WTC11 (cell line): ENCODE results near the gene CCDC141.

Experiments used
- CREB1 ChIP-seq: sonication (generic); formaldehyde crosslinking; IDR thresholded peaks from 2 replicates; pipeline ENCODE4 v1.8.0; 2023; ENCODE audit warnings: mild to moderate bottlenecking, missing genetic modification reagents
- CREM ChIP-seq: sonication (generic); formaldehyde crosslinking; IDR thresholded peaks from 2 replicates; pipeline ENCODE4 v1.8.1; 2022; ENCODE audit warnings: mild to moderate bottlenecking, missing genetic modification reagents, moderate library complexity
- NR2C2 ChIP-seq: sonication (generic); formaldehyde crosslinking; IDR thresholded peaks from 2 replicates; pipeline ENCODE4 v1.8.0; 2022; ENCODE audit warnings: mild to moderate bottlenecking, missing genetic modification reagents
- SMAD3 ChIP-seq: sonication (generic); formaldehyde crosslinking; IDR thresholded peaks from 2 replicates; pipeline ENCODE4 v1.8.0; 2022; ENCODE audit warnings: missing genetic modification reagents, mild to moderate bottlenecking, borderline replicate concordance
- SP1 ChIP-seq: sonication (generic); formaldehyde crosslinking; conservative IDR thresholded peaks from 2 replicates; pipeline ENCODE4 v1.8.1; 2022; ENCODE audit warnings: missing genetic modification reagents
- ZNF671 ChIP-seq: fragments of 250-450 bp; sonication (Bioruptor Pico); IDR thresholded peaks from 2 replicates; pipeline ENCODE4 v1.8.0; 2021; ENCODE audit warnings: mild to moderate bottlenecking
- TF ChIP-seq, protein P1 (sequence below): sonication (generic); formaldehyde crosslinking; IDR thresholded peaks from 2 replicates; pipeline ENCODE4 v1.8.1; 2022; ENCODE audit warnings: low read depth, mild to moderate bottlenecking, moderate library complexity, missing genetic modification reagents, borderline replicate concordance
- TF ChIP-seq, protein P2 (sequence below): fragments of 200-600 bp; IDR thresholded peaks from 2 replicates; pipeline ENCODE4 v1.8.0; 2022; ENCODE audit warnings: antibody characterized with exemption

DNA sequence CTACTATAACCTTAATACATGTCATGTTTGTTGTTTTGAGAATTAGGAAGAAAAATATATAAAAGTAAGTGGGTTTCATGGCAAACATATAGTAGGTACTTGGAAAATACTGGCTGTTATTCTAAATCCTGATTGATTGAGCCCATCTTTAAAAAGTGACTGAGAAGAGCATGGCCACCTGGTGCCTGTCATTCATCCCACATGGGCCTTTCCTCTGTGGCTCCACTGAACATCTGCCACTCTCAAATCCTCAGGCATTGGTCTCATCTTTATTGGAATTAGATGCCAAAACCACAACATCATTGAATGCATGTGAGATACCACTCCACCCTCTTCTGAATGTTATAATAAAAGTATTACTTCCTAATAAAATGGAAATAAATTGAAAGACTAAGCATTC lies 141.1 kb downstream of the CCDC141 start:
- TF ChIP-seq NR2C2 (CRISPR knock-in tag) (no peak), ZNF671 (CRISPR knock-in tag) (no peak), CREB1 (CRISPR knock-in tag) (no peak), CREM (no peak), SP1 (CRISPR knock-in tag) (no peak), SMAD3 (CRISPR knock-in tag) (no peak)
- TF ChIP-seq, protein P1, sequence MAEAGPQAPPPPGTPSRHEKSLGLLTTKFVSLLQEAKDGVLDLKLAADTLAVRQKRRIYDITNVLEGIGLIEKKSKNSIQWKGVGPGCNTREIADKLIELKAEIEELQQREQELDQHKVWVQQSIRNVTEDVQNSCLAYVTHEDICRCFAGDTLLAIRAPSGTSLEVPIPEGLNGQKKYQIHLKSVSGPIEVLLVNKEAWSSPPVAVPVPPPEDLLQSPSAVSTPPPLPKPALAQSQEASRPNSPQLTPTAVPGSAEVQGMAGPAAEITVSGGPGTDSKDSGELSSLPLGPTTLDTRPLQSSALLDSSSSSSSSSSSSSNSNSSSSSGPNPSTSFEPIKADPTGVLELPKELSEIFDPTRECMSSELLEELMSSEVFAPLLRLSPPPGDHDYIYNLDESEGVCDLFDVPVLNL (CRISPR knock-in tag), result no peak
- TF ChIP-seq, protein P2, sequence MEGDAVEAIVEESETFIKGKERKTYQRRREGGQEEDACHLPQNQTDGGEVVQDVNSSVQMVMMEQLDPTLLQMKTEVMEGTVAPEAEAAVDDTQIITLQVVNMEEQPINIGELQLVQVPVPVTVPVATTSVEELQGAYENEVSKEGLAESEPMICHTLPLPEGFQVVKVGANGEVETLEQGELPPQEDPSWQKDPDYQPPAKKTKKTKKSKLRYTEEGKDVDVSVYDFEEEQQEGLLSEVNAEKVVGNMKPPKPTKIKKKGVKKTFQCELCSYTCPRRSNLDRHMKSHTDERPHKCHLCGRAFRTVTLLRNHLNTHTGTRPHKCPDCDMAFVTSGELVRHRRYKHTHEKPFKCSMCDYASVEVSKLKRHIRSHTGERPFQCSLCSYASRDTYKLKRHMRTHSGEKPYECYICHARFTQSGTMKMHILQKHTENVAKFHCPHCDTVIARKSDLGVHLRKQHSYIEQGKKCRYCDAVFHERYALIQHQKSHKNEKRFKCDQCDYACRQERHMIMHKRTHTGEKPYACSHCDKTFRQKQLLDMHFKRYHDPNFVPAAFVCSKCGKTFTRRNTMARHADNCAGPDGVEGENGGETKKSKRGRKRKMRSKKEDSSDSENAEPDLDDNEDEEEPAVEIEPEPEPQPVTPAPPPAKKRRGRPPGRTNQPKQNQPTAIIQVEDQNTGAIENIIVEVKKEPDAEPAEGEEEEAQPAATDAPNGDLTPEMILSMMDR, result no peak
